ENCODE measurements around the gene RFESD. TPM values are rescaled to one million over a fixed set of nuclear protein-coding genes. Genes with fewer than 3 reads are reported as not detected.

RFESD gene
- total and polyA plus RNA-seq, 10 of the 15 experiments (the other 5 are each of a cell fraction or from before 2014, with no cell fraction given) = 1.9 to 14.7 (median 4.9) TPM

- H3K4me2 ChIP-seq (ENCODE audit: control insufficient read depth, insufficient read depth) = no peak overlapping the region
- no peak for DNase-seq (ENCODE audit: low read depth, low spot score)
- H3K27me3 ChIP-seq (replicated peaks in 1 of 2; ENCODE audit: control insufficient read depth in 2 of 2, insufficient read depth in 2 of 2, low read length in 1 of 2) = no peaks in the 10 kb centered on the region
- no peaks in the 10 kb centered on the region for H4K20me1 ChIP-seq (ENCODE audit: control insufficient read depth, insufficient read depth)
- no peak overlapping the region for H3K9ac ChIP-seq (ENCODE audit: control insufficient read depth, insufficient read depth, low read length)
- in situ Hi-C loops (cut with MboI) (no loop called here), intact Hi-C loops (cut with micrococcal nuclease; ENCODE audit: unreplicated experiment) (no loop called here)
- no peaks in the 10 kb centered on the region for H3K79me2 ChIP-seq (ENCODE audit: control insufficient read depth, insufficient read depth, low read length)
- no peak overlapping the region for H2AFZ ChIP-seq (ENCODE audit: control insufficient read depth, low read depth, low read length)
- no peak for ATAC-seq
- ChIA-PET CTCF (interaction anchor here (0.6 kb wide), 1 partner anchor 38 kb away, joined by 7 read pairs; no protein-coding TSS in a partner anchor), SMC1A (ENCODE audit: uncharacterized antibody, unreplicated experiment) (interaction anchor here (0.7 kb wide), 1 partner anchor 12 kb away, joined by 3 read pairs; no protein-coding TSS in a partner anchor), RAD21 (ENCODE audit: unreplicated experiment) (no interaction called here), POLR2A (no interaction called here)
- no peak overlapping the region for H3K27ac ChIP-seq (ENCODE audit: control insufficient read depth, insufficient read depth)
- no TSS peak for BruUV-seq (replicated peaks)
- H3K4me3 ChIP-seq = no peak overlapping the region
- H3K9me3 ChIP-seq (replicated peaks; ENCODE audit: control insufficient read depth, insufficient read depth, low read length) = no peaks in the 10 kb centered on the region
- 100% methylated on average over 1 of the region's 1 CpG for WGBS (ENCODE audit: insufficient coverage, insufficient replicate concordance, low lambda C conversion rate, missing lambda C conversion rate)
- no peaks in the 10 kb centered on the region for H3K36me3 ChIP-seq (ENCODE audit: control insufficient read depth in 2 of 2, insufficient read depth in 2 of 2, low read length in 1 of 2)
- no peaks in the 10 kb centered on the region for H3K4me1 ChIP-seq (ENCODE audit: control insufficient read depth, insufficient read depth, low read length)
- FAIRE-seq = no peak
- TF ChIP-seq POLR2A (IDR thresholded peaks at IDR 0.05; ENCODE audit: low read depth, low read length) (no peak), FOXM1 (IDR thresholded peaks at IDR 0.05; ENCODE audit: low read depth, low read length) (no peak), TAF1 (IDR thresholded peaks at IDR 0.05; ENCODE audit: borderline replicate concordance, low read depth, low read length) (no peak), ZNF592 (IDR thresholded peaks at IDR 0.05) (no peak), ATF3 (IDR thresholded peaks at IDR 0.05; ENCODE audit: borderline replicate concordance, extremely low read depth, low read depth, low read length) (no peak), SP1 (IDR thresholded peaks at IDR 0.05; ENCODE audit: low read depth, low read length) (no peak), IKZF1 (conservative IDR thresholded peaks at IDR 0.05) (no peak), ZBED1 (IDR thresholded peaks at IDR 0.05; ENCODE audit: borderline replicate concordance) (no peak), PKNOX1 (IDR thresholded peaks at IDR 0.05) (no peak), MAX (IDR thresholded peaks at IDR 0.05; ENCODE audit: low read depth, low read length) (no peak), NFYB (IDR thresholded peaks at IDR 0.05; ENCODE audit: insufficient read depth, low read depth, low read length) (no peak), CEBPZ (IDR thresholded peaks at IDR 0.05; ENCODE audit: low read depth, low read length) (no peak), RAD51 (IDR thresholded peaks at IDR 0.05) (no peak), KAT2A (conservative IDR thresholded peaks at IDR 0.05; ENCODE audit: control insufficient read depth, low read depth, low read length) (no peak), CBX3 (IDR thresholded peaks at IDR 0.05; ENCODE audit: borderline replicate concordance, low read depth) (no peak), RB1 (IDR thresholded peaks at IDR 0.05; ENCODE audit: borderline replicate concordance) (no peak), RUNX3 (IDR thresholded peaks at IDR 0.05; ENCODE audit: low read length) (no peak)
These were observed 40.2 kb upstream of the RFESD start for GRCh38 chr5:95606419-95606818.

Measured in GM12878 (cell line).